Ureter (tissue), 1 donor: Measurements from ENCODE around the gene RPS21. TPM values are rescaled to one million over a fixed set of nuclear protein-coding genes. Genes with fewer than 3 reads are reported as not detected.
A peak's percentile ranks its signal among the peaks of the same experiment; 100 is the strongest.

Experiments
- DNase-seq: peaks from one replicate; pipeline ENCODE4 v3.0.0-alpha.2; 2020; ENCODE audit warnings: low spot score
- total RNA-seq: library from RNA; stranded (reverse); gene quantifications from one replicate; pipeline ENCODE4 v1.2.4, GENCODE V29; 2023
- donor health status: DM: yes; HTN: yes; CAD: no.

The RPS21 gene
- total RNA-seq, 1 donor from 2014 or later = 1,691 TPM

DNA sequence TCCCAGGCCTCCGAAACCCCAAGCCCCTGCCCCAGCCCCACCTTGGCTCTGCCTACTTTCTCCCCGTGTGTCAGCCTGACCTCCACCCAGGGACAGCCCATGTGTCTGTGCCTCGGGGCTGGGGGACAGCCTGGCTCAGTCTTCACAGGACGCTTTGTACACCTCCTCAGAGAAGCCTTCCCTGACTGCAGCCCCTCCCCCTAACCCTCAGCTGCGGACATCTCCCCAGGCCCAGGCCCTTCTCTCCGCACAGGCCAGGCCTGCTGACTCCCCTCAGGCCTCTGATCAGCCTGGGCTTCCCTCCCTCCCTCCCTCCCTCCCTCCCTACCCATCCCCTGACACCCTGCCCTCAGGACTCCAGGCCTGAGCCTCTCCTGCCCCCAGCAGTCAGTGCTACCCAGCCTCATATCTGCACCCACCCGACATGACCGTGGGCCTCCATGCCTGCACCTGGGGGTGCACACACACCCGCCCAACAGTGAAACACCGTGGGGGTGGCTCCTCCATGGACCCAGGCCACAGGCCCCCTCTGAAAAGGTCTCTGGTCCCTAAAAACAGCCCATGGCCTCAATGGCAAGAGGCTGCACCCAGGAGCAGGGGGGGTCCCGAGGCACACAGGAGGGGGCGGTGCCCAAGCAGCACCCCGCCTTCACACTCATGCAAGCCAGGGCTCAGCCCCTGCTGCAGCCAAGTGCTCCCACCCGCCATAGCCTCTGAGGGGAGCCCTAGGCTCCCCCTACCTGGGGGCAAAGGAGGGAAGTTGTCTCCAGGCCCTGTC is 32.7 kb upstream of the RPS21 start:
- DNase-seq = no peak

DNA sequence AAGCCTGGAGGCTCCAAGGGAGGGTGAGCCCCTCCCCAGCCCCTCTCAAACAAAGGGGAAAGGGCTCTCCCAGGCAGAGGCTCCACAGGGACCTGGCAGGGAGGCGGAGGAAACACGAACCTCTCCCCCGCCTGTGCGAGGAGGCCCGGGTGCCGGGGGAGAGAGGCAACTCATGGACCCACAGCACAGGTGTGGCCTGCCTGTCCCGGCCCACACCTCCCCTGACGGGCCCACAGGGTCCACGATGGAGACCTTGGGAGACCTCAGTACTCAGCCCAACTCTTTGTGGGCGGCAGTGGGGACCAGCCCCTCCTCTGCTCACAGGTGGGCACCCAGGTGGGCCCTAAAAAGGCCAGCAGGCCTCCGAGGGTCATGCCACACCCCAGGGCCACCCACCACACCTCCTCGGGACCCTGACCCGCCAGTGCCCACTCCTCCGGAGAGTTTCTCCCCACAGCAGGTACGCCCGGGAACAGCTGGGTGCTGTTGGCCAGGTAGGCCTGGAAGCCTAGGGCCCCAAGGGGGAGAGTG is 32.0 kb upstream of the RPS21 start:
- no peak for DNase-seq

DNA sequence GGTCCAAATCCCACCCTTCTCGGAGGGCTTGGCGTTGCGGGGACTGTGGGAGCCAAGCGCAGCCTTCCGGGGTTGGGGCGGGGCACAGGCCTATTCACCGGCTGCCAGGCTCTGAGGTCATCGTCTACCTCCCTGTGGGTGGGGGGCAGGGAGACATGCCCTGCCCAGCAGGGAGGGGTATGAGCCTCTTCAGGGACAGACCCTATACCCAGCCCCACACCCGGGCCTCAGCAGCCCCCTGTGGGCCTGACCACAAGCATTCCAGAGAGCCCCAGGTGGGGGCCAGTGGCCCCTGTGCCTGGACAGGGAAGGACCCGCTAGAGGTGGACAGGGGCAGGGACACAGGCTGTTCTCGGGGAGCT is 31.4 kb upstream of the RPS21 start:
- DNase-seq = no peak

DNA sequence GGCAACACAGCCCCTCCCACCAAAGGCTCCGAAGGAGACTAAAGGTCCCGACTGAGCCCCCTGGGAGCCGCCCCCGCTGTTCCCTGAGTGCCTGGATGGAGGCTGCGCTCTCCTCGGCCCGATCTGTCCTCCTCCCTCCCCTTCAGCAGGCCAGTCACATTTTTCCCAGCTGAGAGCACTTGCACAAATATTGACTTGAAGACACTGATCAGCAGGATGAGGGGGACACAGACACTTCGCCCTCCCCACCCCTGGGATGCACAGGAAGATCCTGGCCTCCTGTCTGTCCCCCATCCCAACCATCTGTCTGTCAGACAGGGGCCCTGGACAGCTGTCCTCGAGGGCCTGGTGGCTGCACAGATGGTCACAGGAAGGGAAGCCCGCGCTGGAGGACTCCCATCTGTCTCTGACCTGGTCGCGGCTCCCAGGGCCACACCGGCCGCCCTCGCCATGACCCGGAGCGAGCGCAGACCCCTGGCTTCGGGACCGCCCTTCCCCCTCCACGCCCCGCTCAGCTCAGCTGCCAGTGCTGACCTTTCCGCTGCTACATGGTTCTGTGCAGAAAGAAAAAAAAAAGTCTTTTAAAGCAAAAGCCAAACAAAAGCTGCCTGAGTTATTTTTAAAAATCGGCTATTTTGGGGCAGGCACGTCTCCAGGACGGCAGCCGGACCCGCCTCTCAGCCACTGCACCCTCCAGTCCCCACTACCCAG is 30.9 kb upstream of the RPS21 start:
- DNase-seq = no peak

DNA sequence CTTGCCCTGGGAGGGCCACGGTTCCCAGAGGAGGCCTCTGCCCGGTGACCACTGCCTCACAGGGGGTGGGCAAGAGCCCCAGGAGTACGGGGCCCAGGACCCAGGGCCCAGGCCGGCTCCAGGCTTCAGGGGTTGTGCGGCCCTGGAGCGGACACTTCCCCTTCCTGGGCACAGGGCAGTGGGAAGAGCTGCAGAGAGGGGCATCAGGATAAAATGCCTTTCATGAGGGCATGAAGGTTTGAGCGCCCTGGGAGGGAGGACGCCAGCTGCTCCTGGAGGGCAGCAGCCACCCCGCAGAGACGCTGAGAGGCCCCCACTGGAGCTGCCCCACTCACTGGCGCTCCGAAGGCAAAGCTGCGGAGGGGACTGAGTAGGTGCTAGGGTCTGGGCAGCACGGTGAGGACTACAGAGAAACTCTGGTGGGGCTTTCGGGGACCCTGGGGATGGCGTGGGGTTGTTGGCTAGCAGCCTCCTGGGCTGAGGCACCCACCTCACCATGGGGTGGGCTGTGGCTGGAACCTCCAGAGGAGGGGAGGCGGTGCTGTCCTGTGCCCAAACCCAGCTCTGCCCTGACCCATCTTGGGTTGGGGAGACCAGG is 30.2 kb upstream of the RPS21 start:
- no peak for DNase-seq

- DNase-seq = no peak
Measured at GRCh38 chr20:62357187-62357667, 29.7 kb upstream of the RPS21 start.

DNA sequence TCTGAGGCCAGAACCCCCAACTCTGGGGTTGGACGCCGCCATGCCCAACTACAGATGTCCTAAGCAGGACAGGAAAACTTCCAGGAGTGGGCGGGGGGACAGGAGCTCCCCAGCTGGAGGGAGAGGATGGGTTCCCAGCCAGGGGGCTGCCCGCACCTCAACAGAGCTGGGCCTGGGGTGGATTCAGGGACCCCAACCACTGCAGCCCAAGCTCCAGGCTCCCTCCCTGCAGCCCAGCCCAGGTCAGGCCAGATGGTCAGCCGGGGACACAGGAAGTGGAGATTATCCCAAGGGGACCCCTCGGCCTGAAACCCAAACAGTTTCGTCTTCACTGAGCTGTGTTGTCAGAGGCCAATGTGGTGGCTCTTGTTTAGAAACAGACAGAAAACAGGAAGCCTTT is 29.2 kb upstream of the RPS21 start:
- DNase-seq = no peak

GRCh38 chr20:62358171-62359042 is 28.5 kb upstream of the RPS21 start:
- no peak for DNase-seq

DNA sequence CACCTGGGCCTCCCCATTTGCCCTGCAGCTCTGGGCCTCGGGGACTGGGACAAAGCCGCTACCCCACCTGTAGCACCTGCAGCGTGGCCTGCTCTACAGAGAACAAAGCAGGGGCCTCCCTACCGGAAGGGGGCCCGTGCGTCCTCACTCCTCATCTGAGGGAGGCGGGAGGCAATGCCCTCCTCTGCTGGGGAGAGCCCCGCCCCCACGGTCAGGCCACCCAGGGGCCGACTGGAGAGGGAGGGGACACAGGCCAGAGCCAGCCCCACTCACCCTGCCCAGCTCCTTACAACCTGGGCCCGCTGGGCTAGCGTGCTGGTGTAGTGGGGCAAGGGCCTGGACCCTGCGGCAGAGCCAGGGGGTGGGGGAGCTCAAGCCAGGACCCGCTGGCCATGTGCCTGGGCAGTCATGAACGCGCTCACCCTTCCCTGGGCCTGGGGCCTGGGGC is 27.8 kb upstream of the RPS21 start:
- no peak for DNase-seq

- DNase-seq = no peak
Measured at GRCh38 chr20:62359491-62360121, 27.3 kb upstream of the RPS21 start.

DNA sequence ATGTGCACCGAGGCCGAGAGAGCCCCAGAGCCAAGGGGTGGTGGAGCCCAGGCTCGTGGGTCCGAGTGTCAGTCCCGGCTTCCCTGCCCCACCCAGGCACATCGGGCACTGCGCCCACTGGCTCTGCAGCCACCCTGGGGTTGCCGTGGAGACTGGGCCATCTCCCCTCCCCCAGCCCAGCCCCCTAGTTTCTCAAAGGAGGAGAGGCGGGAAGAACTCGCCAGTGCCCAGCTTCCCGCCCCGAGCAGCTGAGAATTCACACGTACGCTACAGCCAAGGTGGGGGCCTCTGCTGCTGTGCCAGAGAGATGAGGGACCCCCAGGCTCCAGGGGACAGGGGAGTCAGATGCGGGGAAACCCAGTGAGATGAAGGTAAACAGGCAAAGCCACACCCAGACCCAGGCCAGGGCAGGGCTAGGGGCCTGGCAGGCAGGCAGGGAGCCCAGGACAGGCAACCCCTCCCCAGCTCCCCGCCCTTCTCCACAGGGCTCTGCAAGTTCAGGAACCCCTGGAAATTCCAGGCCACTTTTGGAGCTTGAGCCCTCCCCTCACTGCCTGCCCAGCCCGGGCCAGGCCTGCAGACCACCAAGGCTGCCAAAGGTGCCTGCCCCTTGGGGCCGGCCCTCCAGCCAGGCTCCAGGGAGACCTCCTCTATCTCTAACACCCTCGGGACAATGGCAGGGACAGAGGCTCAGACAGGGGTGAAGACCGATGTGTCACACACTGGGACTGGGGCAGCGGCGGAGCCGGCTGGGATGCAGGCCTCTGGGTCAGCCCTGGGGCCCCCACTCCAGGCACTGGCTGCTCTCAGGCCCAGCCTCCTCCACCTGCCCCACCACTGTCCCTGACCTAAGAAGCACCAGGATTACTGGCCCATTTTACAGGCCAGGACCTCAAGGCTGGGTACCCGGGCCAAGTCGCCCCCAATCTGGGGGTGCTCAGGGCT is 25.8 kb upstream of the RPS21 start:
- no peak for DNase-seq

- DNase-seq = no peak
Measured at GRCh38 chr20:62361799-62362589, 24.9 kb upstream of the RPS21 start.

DNA sequence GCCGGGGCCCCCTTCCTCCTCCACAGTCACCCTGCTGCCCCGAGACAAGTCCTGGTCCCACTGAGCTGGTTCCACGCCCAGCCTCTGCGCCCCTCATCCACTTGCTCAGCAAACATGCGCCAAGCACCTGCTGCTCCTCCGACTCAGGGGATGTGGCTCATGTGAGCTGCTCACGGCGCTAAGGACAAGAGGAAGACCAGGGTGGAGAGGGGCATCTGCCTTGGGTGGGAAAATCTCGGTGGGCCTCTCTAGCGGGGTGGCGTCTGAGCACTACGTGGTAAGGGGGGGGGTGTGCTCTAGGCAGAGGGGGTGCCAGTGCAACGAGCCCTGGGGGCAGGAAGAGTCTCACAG is 24.3 kb upstream of the RPS21 start:
- peak; percentile 51 for DNase-seq

DNA sequence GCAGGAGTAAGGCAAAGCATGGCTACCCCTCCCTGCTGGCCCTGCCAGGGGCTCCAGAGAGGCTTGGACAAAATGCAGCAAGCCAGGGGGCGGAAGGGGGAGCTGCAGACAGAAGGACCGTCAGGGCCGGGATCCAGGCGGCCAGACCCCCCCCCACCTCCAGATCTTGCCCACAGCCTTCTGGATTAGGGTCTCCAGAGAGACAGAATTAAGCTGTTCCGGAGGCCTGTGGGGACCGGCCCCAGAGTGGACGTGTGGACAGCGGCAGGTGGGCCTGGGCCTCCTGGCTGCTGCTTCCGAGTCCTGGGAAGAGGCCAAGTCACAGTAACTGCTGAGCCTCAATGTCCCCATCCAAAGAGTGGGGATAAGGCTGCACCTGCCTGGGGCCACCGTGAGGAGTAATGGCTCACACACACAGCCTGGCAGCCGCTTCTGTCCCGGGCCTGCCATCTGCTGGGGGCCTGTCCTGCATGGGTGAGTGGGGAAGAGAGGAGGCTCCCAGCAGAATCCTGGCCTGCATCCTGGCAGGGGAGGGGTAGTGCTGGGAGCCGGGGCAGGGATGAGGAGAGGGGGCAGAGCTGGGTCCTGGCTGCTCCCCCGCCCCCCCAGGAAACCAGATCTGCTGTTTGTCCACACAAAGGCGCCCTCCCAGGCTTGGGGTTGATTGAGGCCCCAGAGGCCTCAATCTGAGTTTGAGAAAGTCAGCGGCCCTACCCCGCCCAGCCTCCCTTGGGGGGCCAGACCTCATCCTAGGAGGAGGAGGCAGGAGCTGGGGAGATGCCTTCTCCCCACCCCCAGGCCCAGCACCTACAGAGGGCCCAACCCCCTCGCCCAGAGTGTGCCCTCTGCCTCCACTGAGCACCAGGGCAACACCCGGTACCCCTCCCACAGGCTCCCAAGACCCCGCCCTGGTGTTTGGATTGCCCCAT is 23.6 kb upstream of the RPS21 start:
- DNase-seq = peak; percentile 43

GRCh38 chr20:62363920-62364851 is 22.7 kb upstream of the RPS21 start:
- DNase-seq = peak; percentile 50

DNA sequence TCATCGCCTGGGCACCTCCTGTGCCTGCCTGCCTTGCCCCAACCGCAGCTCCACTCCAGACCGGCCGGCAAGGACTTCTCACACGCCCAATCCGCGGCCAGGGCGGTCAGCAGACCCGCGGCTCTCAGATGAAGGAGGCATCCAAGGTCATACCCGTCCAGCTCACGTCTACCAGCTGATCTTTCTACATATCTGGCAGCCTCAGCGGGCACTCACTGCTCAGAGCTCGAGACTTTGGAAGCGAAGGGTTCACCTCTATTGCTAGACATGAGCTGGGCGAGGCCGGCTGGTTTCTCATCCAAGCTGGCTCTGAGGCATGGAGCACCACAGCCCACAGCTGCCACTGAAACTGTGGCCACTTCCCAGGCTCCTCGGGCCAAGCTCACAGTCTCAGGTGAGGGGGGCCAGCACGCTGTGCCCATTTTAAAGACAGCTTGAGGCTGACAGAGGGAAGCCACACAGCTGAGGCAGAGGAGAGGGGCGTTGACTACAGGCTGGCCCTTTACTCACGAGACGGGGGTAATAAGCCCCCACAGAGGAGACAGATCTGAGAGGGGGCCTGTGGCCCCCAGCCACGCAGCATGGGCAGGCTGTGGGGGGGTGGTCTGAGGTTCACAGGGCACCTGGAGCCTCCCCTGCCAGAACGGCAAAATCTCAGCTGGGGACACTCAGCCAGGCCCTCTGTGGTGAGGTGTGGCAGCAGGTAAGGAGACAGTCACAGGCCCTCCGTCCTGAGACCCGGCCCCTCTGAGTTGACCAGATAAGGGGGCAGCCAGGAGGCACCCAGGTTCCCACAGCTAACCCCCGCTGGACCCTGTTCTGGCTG is 21.8 kb upstream of the RPS21 start:
- DNase-seq = peak; percentile 67
